K562 (cell line): ENCODE measurements around the gene WDR20. TPM values are rescaled to one million over a fixed set of nuclear protein-coding genes. Genes with fewer than 3 reads are reported as not detected.

Experiments
- PTBP1 ChIP-seq: fragments of 200-400 bp; formaldehyde crosslinking; IDR thresholded peaks from 2 replicates; pipeline ENCODE4 v1.6.1; 2017; ENCODE audit warnings: low read depth, low read length
- polyA plus RNA-seq, 8 experiments: library from polyadenylated mRNA; depleted of rRNA in 4 of 8; stranded (reverse) in 5 of 8; unstranded in 3 of 8; fragments of >200 nt; fragmentation: Nextera tagmentation in 2 of 8; fragmentation: Illumina TruSeq in 1 of 8; extraction: Ambion mirVana in 2 of 8; extraction: Trizol in 1 of 8; gene quantifications; 2 replicates each; pipeline versions ENCODE4 v1.2.1 to v1.2.3, GENCODE V29; 2011 to 2014; ENCODE audit warnings: inconsistent platforms in 1 of 8, missing spikeins in 1 of 8
- total RNA-seq, 7 experiments: library from RNA; depleted of rRNA in 6 of 7; stranded (reverse); fragments of >200 nt in 6 of 7; fragmentation: Illumina TruSeq in 2 of 7; extraction: Trizol in 2 of 7; gene quantifications; 2 replicates each; pipeline versions ENCODE4 v1.2.1 to v1.2.3, GENCODE V29; 2011 to 2021; ENCODE audit warnings: low replicate concordance in 1 of 7
- TF ChIP-seq, protein P1 (sequence below): fragments of 250-450 bp; sonication (Bioruptor Pico); IDR thresholded peaks from 2 replicates; pipeline ENCODE4 v1.4.0; 2020; ENCODE audit warnings: mild to moderate bottlenecking, moderate library complexity
- TF ChIP-seq, protein P2 (sequence below): fragments of 200-400 bp; formaldehyde crosslinking; IDR thresholded peaks from 2 replicates; pipeline ENCODE4 v1.6.1; 2017; ENCODE audit warnings: mild to moderate bottlenecking, low read depth, low read length, moderate library complexity

The WDR20 gene
- total and polyA plus RNA-seq, 9 of the 15 experiments (the other 6 are each of a cell fraction or from before 2014, with no cell fraction given): 7.0 to 15.3 (median 11.8) TPM

DNA sequence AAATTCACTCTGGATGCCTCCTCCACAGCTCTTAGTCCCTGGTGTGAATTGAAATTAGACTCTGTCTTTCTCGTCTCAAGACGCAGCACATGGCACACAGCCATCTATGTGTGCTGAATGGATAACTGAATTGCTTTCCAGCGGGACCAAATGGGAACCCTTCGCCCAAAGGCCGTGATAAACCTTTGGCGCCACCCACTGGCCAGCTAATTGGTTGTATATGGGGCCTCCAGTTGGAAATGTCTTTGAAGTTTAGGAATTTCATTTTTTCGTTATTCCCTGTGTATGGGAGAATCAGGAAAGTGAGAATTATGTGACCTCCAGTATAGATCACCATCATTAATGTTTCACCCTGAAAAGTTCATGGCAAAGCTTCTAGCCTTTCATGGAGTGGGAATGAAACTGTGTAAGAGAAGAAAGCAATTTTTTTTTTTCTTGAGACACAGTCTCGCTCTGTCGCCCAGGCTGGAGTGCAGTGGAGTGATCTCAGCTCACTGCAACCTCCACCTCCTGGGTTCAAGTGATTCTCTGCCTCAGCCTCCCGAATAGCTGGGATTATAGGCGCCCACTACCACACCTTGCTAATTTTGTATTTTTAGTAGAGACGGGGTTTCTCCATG lies 43.0 kb upstream of the WDR20 start (continued):
- TF ChIP-seq, protein P1, sequence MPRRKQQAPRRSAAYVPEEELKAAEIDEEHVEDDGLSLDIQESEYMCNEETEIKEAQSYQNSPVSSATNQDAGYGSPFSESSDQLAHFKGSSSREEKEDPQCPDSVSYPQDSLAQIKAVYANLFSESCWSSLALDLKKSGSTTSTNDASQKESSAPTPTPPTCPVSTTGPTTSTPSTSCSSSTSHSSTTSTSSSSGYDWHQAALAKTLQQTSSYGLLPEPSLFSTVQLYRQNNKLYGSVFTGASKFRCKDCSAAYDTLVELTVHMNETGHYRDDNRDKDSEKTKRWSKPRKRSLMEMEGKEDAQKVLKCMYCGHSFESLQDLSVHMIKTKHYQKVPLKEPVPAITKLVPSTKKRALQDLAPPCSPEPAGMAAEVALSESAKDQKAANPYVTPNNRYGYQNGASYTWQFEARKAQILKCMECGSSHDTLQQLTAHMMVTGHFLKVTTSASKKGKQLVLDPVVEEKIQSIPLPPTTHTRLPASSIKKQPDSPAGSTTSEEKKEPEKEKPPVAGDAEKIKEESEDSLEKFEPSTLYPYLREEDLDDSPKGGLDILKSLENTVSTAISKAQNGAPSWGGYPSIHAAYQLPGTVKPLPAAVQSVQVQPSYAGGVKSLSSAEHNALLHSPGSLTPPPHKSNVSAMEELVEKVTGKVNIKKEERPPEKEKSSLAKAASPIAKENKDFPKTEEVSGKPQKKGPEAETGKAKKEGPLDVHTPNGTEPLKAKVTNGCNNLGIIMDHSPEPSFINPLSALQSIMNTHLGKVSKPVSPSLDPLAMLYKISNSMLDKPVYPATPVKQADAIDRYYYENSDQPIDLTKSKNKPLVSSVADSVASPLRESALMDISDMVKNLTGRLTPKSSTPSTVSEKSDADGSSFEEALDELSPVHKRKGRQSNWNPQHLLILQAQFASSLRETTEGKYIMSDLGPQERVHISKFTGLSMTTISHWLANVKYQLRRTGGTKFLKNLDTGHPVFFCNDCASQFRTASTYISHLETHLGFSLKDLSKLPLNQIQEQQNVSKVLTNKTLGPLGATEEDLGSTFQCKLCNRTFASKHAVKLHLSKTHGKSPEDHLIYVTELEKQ (CRISPR knock-in tag): no peak
- TF ChIP-seq, protein P2, sequence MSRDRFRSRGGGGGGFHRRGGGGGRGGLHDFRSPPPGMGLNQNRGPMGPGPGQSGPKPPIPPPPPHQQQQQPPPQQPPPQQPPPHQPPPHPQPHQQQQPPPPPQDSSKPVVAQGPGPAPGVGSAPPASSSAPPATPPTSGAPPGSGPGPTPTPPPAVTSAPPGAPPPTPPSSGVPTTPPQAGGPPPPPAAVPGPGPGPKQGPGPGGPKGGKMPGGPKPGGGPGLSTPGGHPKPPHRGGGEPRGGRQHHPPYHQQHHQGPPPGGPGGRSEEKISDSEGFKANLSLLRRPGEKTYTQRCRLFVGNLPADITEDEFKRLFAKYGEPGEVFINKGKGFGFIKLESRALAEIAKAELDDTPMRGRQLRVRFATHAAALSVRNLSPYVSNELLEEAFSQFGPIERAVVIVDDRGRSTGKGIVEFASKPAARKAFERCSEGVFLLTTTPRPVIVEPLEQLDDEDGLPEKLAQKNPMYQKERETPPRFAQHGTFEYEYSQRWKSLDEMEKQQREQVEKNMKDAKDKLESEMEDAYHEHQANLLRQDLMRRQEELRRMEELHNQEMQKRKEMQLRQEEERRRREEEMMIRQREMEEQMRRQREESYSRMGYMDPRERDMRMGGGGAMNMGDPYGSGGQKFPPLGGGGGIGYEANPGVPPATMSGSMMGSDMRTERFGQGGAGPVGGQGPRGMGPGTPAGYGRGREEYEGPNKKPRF: no peak
- TF ChIP-seq PTBP1: no peak
